ENCODE measurements around the gene NSD2.

NSD2 gene

DNA sequence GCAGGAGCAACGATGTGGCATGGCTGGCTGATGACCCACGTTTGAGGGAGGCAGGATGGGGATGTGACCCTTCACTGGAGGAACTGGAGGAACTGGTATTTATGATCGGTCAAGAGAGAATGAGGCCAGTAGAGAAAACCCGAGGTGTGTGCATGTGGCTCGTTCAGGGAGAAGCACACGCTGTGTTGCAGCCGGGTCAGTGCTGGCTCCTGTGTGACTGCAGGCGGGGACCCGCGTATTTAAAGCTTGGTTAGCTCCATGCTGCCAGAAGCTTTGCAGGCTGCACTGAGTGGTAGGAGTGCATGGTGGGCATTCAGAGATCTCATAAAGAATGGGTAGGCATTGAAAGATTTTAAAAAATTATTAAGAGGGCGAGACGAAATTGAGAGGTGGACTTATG is 85.4 kb downstream of the NSD2 start:
- in situ Hi-C loops (cut with MboI; ENCODE audit: low pct_unique_long_range_greater_than_20kb, low sequenced_read_pairs, unreplicated experiment), result no loop called here
- no peak for DNase-seq (ENCODE audit: low spot score)
- TF ChIP-seq, protein P1, sequence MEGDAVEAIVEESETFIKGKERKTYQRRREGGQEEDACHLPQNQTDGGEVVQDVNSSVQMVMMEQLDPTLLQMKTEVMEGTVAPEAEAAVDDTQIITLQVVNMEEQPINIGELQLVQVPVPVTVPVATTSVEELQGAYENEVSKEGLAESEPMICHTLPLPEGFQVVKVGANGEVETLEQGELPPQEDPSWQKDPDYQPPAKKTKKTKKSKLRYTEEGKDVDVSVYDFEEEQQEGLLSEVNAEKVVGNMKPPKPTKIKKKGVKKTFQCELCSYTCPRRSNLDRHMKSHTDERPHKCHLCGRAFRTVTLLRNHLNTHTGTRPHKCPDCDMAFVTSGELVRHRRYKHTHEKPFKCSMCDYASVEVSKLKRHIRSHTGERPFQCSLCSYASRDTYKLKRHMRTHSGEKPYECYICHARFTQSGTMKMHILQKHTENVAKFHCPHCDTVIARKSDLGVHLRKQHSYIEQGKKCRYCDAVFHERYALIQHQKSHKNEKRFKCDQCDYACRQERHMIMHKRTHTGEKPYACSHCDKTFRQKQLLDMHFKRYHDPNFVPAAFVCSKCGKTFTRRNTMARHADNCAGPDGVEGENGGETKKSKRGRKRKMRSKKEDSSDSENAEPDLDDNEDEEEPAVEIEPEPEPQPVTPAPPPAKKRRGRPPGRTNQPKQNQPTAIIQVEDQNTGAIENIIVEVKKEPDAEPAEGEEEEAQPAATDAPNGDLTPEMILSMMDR (IDR thresholded peaks at IDR 0.05; ENCODE audit: extremely low read depth, insufficient read depth, missing control alignments), result no peak

DNA sequence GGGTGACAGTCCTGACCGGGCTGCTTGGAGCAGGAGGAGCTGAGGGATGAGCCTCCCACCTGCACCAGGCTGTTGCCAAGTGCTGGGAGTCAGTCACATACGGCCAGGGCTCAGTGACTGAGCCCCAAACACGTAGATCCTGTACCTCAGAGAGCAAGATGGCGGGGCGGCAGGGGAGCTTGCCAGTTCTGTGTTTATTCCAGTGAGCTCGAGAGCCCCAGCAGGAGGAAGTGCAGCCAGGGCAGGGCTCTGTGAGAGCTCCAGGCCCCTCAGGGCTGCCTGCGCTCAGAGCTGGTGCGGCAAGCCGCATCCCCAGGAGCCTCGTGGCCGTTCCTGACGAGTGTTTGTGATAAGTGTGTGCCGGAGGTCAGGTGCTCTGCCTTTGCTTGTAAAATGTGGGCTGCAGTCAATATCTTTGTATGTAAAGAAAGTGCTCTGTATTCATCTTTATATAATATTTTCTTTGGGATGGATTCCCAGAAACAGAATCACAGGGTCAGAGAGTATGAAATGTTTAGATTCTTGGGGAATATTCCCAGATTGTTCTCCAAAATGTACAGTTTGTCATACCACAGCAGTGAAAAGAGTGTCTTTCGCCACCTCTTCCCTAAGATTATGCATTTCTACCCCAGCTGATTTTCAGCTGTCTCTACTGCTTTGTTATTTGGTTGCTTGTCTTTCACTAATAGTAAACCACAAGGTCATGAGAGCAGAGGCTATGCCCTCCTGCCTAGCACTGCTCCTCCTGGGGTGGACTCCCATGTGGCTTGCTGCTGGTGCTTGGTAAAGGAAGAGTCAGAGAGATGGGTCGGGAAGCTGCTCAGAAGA is 87.3 kb downstream of the NSD2 start:
- in situ Hi-C loops (cut with MboI; ENCODE audit: low pct_unique_long_range_greater_than_20kb, low sequenced_read_pairs, unreplicated experiment), result no loop called here
- DNase-seq (ENCODE audit: low spot score), result no peak
- TF ChIP-seq, protein P1 (IDR thresholded peaks at IDR 0.05; ENCODE audit: extremely low read depth, insufficient read depth, missing control alignments), result no peak

DNA sequence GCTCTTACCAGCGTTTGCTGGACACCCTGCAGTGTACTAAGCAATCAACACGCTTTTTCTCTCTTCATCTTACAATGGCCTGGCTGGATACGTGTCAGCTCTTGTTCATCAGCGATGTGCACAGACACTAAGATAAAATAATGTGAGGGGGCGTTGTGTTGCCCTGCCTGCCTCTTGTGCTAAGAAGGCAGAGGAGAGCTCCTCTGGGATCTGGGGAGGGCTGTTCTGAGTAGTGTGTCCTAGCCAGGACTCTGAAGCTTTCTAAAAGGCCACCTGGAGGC is 87.9 kb downstream of the NSD2 start:
- TF ChIP-seq, protein P1 (IDR thresholded peaks at IDR 0.05; ENCODE audit: extremely low read depth, insufficient read depth, missing control alignments), result no peak
- in situ Hi-C loops (cut with MboI; ENCODE audit: low pct_unique_long_range_greater_than_20kb, low sequenced_read_pairs, unreplicated experiment), result no loop called here
- no peak for DNase-seq (ENCODE audit: low spot score)

DNA sequence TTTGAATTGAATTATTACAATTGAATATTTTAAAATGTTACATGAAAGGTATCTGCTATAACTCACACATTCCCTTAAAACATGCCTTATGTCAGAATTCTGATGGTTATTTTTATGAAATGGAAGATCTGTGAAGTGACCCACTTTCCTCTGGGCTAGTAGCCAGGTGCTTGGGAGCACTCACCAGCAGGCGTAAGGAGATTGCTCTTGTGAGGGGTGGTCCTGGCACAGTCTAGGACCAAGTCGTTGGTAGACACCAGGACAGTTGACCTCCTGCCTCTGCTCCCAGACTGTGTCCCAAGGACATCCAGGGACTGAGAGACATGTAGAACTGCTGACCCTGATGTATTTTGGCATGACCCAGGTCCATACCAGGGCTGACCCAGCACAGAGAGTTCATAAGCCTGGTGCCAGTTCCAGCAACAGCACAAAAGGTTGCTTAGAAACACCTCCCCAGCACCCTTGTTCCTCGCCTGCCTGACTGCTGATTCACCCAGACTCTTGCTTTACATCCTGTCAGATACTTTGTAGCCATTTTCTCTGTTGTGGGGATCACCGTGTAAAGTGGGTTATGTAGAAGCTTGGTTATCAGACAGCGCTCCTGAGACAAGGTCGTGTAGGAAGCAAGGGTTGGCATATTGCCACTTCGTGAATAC is 89.1 kb downstream of the NSD2 start:
- TF ChIP-seq, protein P1 (IDR thresholded peaks at IDR 0.05; ENCODE audit: extremely low read depth, insufficient read depth, missing control alignments), result no peak
- no peak for DNase-seq (ENCODE audit: low spot score)
- in situ Hi-C loops (cut with MboI; ENCODE audit: low pct_unique_long_range_greater_than_20kb, low sequenced_read_pairs, unreplicated experiment), result no loop called here

DNA sequence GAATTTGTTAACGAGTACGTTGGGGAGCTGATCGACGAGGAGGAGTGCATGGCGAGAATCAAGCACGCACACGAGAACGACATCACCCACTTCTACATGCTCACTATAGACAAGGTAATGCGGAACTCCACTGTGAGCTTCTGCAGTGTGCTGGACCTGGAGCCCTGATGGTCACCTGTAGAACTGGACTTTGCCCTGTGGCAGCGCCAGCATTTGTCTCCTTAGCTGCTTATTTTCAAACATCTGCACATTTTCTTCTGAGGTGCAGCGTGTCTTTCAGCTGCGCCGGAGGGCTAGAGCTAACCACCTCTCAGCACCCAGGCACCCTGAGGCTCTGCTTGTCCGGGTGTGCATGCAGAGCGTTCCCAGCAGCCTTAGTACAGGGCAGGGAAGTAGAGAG is 89.8 kb downstream of the NSD2 start:
- TF ChIP-seq, protein P1 (IDR thresholded peaks at IDR 0.05; ENCODE audit: extremely low read depth, insufficient read depth, missing control alignments), result no peak
- in situ Hi-C loops (cut with MboI; ENCODE audit: low pct_unique_long_range_greater_than_20kb, low sequenced_read_pairs, unreplicated experiment), result no loop called here
- no peak for DNase-seq (ENCODE audit: low spot score)

DNA sequence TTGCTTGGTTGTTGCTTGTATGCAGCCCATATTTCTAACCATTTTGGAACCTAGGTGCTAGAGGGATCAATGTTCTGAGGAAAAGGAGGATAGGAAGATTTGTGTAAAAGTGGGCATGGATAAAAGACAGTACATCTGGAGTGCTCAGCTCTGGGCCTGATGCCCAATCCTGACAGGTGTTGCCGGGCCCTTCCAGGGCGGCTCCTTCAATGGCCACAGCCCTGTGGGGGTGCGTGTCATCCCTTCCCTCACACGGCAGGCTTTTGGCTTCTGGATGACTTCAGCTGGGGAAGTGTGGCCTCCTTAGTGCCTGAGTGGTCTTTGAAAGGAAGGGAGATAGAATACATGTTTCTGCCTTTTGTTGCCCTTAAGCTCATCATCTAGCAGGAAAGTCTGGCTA is 90.4 kb downstream of the NSD2 start:
- in situ Hi-C loops (cut with MboI; ENCODE audit: low pct_unique_long_range_greater_than_20kb, low sequenced_read_pairs, unreplicated experiment), result no loop called here
- DNase-seq (ENCODE audit: low spot score), result no peak
- TF ChIP-seq, protein P1 (IDR thresholded peaks at IDR 0.05; ENCODE audit: extremely low read depth, insufficient read depth, missing control alignments), result no peak

All from GM13977 (cell line).